ENCODE measurements around the gene PRMT1.

Gene PRMT1

DNA sequence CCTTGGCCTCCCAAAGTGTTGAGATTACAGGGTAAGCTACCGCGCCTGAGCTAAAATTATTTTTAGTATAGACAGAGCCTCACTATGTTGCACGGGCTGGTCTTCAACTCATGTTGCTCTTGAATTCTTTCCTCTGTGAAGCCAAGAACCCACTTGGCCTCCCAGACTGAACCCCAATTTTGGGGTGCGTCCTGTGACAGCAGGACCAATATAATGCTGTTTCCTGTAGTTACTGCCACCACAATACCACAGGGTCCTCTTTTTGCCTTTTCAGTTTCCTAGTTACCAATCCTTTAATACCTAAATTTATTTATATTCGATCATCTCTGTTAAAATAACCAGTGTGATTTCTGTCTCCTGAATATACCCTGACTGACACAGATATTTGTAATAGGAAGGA is 53.1 kb downstream of the PRMT1 start:
- ChIA-PET CTCF (interaction anchor here (0.6 to 4.7 kb wide), 3 partner anchors 12 to 45 kb away, joined by 3 to 27 read pairs (median 3); no protein-coding TSS in a partner anchor), POLR2A (no interaction called here)
- TF ChIP-seq, protein P1, sequence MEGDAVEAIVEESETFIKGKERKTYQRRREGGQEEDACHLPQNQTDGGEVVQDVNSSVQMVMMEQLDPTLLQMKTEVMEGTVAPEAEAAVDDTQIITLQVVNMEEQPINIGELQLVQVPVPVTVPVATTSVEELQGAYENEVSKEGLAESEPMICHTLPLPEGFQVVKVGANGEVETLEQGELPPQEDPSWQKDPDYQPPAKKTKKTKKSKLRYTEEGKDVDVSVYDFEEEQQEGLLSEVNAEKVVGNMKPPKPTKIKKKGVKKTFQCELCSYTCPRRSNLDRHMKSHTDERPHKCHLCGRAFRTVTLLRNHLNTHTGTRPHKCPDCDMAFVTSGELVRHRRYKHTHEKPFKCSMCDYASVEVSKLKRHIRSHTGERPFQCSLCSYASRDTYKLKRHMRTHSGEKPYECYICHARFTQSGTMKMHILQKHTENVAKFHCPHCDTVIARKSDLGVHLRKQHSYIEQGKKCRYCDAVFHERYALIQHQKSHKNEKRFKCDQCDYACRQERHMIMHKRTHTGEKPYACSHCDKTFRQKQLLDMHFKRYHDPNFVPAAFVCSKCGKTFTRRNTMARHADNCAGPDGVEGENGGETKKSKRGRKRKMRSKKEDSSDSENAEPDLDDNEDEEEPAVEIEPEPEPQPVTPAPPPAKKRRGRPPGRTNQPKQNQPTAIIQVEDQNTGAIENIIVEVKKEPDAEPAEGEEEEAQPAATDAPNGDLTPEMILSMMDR (IDR thresholded peaks at IDR 0.05; ENCODE audit: insufficient read depth, low read length, missing control alignments), result no peak
- no peak overlapping the region for H3K4me3 ChIP-seq (ENCODE audit: low read depth, low read length)
- DNase-seq (ENCODE audit: low read depth, low spot score), result no peak

Data from AG04449 (cell line).